Glutamatergic neuron (in vitro differentiated cells): ENCODE measurements around the gene PIP4K2B. TPM values are rescaled to one million over a fixed set of nuclear protein-coding genes. Genes with fewer than 3 reads are reported as not detected.

Experiments
- DNase-seq: peaks from one replicate; pipeline ENCODE4 v3.0.0; 2022
- H3K27ac Mint-ChIP-seq: one replicate; pipeline ENCODE4 v1.8.0; 2020; ENCODE audit warnings: mild to moderate bottlenecking, mixed read lengths, inconsistent platforms; ENCODE audit not compliant: unreplicated experiment
- H3K27me3 Mint-ChIP-seq: one replicate; pipeline ENCODE4 v1.8.0; 2020; ENCODE audit warnings: mild to moderate bottlenecking, moderate library complexity, mixed read lengths, inconsistent platforms; ENCODE audit not compliant: unreplicated experiment
- H3K36me3 Mint-ChIP-seq: one replicate; pipeline ENCODE4 v1.8.0; 2020; ENCODE audit warnings: mild to moderate bottlenecking, mixed read lengths, inconsistent platforms; ENCODE audit not compliant: unreplicated experiment
- H3K4me1 Mint-ChIP-seq: one replicate; pipeline ENCODE4 v1.8.0; 2020; ENCODE audit warnings: mild to moderate bottlenecking, low read depth, mixed read lengths, inconsistent platforms; ENCODE audit not compliant: unreplicated experiment
- H3K4me3 Mint-ChIP-seq: one replicate; pipeline ENCODE4 v1.8.0; 2020; ENCODE audit warnings: mild to moderate bottlenecking, mixed read lengths, inconsistent platforms; ENCODE audit not compliant: unreplicated experiment
- H3K9me3 Mint-ChIP-seq: one replicate; pipeline ENCODE4 v1.8.0; 2020; ENCODE audit warnings: mild to moderate bottlenecking, moderate library complexity, mixed read lengths, inconsistent platforms; ENCODE audit not compliant: unreplicated experiment
- CTCF ChIP-seq: fragments of 200-600 bp; sonication (generic); IDR thresholded peaks from one replicate; pipeline ENCODE4 v1.5.0; 2021; ENCODE audit not compliant: partially characterized antibody, unreplicated experiment
- total RNA-seq: library from RNA; stranded (reverse); fragmentation: NEBNext Ultra II Directional; extraction: Animal tissue kit (Norgen Biotek cat#: 25700); gene quantifications from one replicate; pipeline ENCODE4 v1.2.1, GENCODE V29; 2021; ENCODE audit not compliant: unreplicated experiment

The PIP4K2B gene
- total RNA-seq, 1 donor from 2014 or later = 66.4 TPM

GRCh38 chr17:38824899-38825761, 25.8 kb upstream of the PIP4K2B start, which contains the start of gene CWC25:
Gene CWC25, minus strand, starts transcription at chr17:38825321. Its CDS starts 138 bp downstream, at chr17:38825183.
- Mint-ChIP-seq H3K27ac (peak within 1 kb of the TSS; percentile 98), H3K27me3 (peaks cover 19% of the 10 kb centered on the region), H3K4me1 (peaks cover 8% of the 10 kb centered on the region), H3K9me3 (peaks cover 14% of the 10 kb centered on the region), H3K36me3 (peaks cover 5% of the 10 kb centered on the region), H3K4me3 (peak within 1 kb of the TSS; percentile 99)
- DNase-seq = peak; percentile 96
- no peak for TF ChIP-seq CTCF

- Mint-ChIP-seq H3K27ac (no peak overlapping the region), H3K36me3 (peaks cover 2% of the 10 kb centered on the region), H3K4me1 (no peaks in the 10 kb centered on the region), H3K4me3 (no peak overlapping the region), H3K27me3 (peaks cover 2% of the 10 kb centered on the region), H3K9me3 (peaks cover 3% of the 10 kb centered on the region)
- DNase-seq = no peak
- TF ChIP-seq CTCF = no peak
Measured at GRCh38 chr17:38815576-38816193, 16.3 kb upstream of the PIP4K2B start.

- peaks cover 1% of the 10 kb centered on the region for H3K9me3 Mint-ChIP-seq
- H3K4me1 Mint-ChIP-seq = no peaks in the 10 kb centered on the region
- no peak overlapping the region for H3K4me3 Mint-ChIP-seq
- no peak for TF ChIP-seq CTCF
- H3K27me3 Mint-ChIP-seq = no peaks in the 10 kb centered on the region
- DNase-seq = no peak
- H3K36me3 Mint-ChIP-seq = no peaks in the 10 kb centered on the region
- no peak overlapping the region for H3K27ac Mint-ChIP-seq
Measured at GRCh38 chr17:38809828-38810227, 10.5 kb upstream of the PIP4K2B start.

- peaks cover 20% of the 10 kb centered on the region for H3K4me1 Mint-ChIP-seq
- DNase-seq = no peak
- H3K27ac Mint-ChIP-seq = peak overlapping the region; percentile 62
- peak overlapping the region; percentile 84 for H3K4me3 Mint-ChIP-seq
- no peak for TF ChIP-seq CTCF
- peaks cover 17% of the 10 kb centered on the region for H3K36me3 Mint-ChIP-seq
- H3K27me3 Mint-ChIP-seq = peaks cover 12% of the 10 kb centered on the region
- H3K9me3 Mint-ChIP-seq = peaks cover 9% of the 10 kb centered on the region
Measured at GRCh38 chr17:38800237-38800760, 943 bp upstream of the PIP4K2B start.
